HUES6 (cell line): Measurements from ENCODE around the gene EFCAB9.
"Not testable (repeated sequence)": the region's sequence is repeated elsewhere in the genome, so short reads cannot be mapped to it uniquely, and the experiment has no call there.

Experiments used
- H3K27ac ChIP-seq: 2 replicates; pipeline ENCODE4 v1.7.0; 2013; ENCODE audit warnings: low read depth, mild to moderate bottlenecking, low read length, inconsistent platforms
- H3K27me3 ChIP-seq: 2 replicates; pipeline ENCODE4 v1.6.1; 2013; ENCODE audit warnings: low read length; ENCODE audit not compliant: control insufficient read depth, insufficient read depth
- H3K36me3 ChIP-seq: 2 replicates; pipeline ENCODE4 v1.6.1; 2013; ENCODE audit warnings: low read length; ENCODE audit not compliant: control insufficient read depth, insufficient read depth
- H3K4me1 ChIP-seq: 2 replicates; pipeline ENCODE4 v1.6.1; 2013; ENCODE audit warnings: low read length; ENCODE audit not compliant: control insufficient read depth, insufficient read depth
- H3K4me3 ChIP-seq: 2 replicates; pipeline ENCODE4 v1.5.1; 2013; ENCODE audit warnings: low read depth, low read length
- H3K9ac ChIP-seq: one replicate; pipeline ENCODE4 v1.6.1; 2013; ENCODE audit warnings: mild to moderate bottlenecking, low read length
- H3K9me3 ChIP-seq: 2 replicates; pipeline ENCODE4 v1.6.1; 2013; ENCODE audit warnings: low read depth, low read length; ENCODE audit not compliant: control insufficient read depth, insufficient read depth

The EFCAB9 gene

DNA sequence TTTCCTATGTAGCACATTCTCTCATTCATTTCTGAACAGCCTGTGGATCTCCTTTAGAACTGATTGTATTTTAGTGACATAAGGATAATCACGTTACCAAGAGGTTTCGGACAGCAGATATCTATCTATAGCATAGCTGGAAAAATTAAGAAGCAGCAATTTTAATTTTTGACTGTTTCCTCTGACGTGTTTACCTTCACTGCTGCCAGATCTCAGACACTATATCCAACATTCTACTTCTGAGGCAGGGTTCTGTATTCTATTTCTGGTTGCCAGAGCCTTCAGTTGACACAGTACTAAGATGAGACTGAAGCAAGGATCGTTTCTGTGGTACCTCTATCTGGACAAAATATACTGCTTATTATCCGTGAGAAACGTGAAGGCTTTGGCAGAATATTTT is at the start of gene EFCAB9:
TSS of gene EFCAB9 (plus strand) at position 301 of the 400 bp plus-strand sequence. CDS start at position 302, 1 bp downstream.
- Histone ChIP-seq H3K4me1 (no peaks in the 10 kb centered on the region), H3K27ac (no peak within 1 kb of the TSS), H3K9ac (no peak within 1 kb of the TSS), H3K36me3 (no peaks in the 10 kb centered on the region), H3K9me3 (0 out of 2 replicates have a peak, but pooled peaks cover 3% of the 10 kb centered on the region), H3K27me3 (no peaks in the 10 kb centered on the region), H3K4me3 (no peak within 1 kb of the TSS)

DNA sequence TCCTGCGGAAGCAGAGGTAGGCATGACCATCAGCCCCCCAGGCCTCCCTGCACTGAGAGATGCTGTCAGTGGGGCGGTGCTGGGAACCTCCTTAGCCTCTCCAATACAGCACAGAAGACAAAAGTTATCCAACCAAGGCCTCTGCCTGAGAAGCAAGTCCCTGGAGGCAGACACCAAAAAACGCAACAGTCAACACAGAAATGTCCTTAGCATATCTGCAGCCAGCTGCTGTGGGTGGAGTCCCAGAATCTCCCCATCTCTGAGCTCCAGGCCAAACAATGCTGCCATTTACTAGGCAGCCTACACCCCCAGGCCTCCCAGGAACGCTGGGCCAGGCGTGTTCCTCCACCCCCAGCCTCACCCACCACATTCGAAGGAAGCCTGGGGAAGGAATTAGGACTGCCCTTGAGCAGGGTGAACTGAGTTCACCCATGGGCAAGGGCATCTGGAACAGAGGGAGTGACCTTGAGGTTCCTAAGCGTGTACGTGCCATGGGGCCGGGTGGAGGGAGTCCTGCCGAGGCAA is 49.6 kb upstream of the EFCAB9 start:
- 0 out of 2 replicates have a peak, but pooled peaks cover 7% of the 10 kb centered on the region for H3K36me3 ChIP-seq
- no peak overlapping the region for H3K4me3 ChIP-seq
- H3K9me3 ChIP-seq: no peaks in the 10 kb centered on the region
- H3K27me3 ChIP-seq: no peaks in the 10 kb centered on the region
- peaks cover 23% of the 10 kb centered on the region; the same call in 1 of the 2 replicates for H3K4me1 ChIP-seq
- H3K27ac ChIP-seq: no peak overlapping the region
- H3K9ac ChIP-seq: no peak overlapping the region

DNA sequence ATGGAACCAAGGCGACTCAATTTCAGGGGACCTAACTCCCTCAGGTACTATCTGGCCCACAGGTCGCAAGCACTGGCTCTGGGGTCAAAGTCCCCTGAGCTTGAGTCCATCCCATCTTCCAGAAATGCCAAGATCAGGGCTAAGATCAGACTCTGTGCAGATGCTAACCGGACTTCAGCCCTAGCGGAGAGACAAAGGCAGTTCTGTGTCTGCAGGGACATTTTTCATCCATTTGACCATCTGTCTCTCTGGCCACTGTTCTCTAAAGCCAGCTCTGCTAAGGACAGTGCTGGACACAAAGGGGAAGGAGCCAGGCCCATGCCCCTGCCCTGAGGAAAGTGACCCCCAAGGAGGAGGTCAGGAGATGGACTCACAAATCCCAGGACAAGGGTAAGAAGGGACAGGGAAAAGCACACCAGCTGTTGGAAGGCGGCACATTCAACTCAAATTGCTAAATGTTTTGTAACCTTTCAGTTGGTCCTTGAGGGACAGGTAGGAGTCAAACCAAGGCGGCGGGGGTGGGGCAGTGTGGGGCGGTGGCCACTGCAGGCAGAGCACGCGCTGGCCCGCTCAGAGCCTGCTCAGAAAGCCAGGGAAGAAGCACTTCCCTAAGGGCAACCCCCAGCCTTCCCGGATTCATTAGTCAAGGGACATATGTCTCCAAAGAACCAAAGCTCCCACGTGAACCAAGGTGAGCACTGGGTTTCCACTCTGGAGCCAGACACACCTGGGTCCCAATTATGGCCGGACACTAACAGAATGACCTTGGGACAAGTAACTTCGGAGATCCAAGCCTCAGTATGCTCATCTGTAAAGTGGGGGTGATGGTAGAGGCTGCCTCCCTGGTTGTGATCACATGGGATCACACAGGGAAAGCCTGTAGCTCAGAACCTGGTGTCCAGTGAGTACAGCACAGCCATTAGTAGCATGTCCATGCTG is 48.8 kb upstream of the EFCAB9 start:
- Histone ChIP-seq H3K9ac (no peak overlapping the region), H3K4me3 (no peak overlapping the region), H3K36me3 (0 out of 2 replicates have a peak, but pooled peaks cover 7% of the 10 kb centered on the region), H3K27ac (no peak overlapping the region), H3K9me3 (no peaks in the 10 kb centered on the region), H3K4me1 (peaks cover 23% of the 10 kb centered on the region; the same call in 1 of the 2 replicates), H3K27me3 (no peaks in the 10 kb centered on the region)

- Histone ChIP-seq H3K4me1 (peaks cover 23% of the 10 kb centered on the region; the same call in 1 of the 2 replicates), H3K9ac (no peak overlapping the region)
Measured at GRCh38 chr5:172145870-172146747, 47.9 kb upstream of the EFCAB9 start.

GRCh38 chr5:172146748-172147092 is 47.3 kb upstream of the EFCAB9 start:
- H3K4me3 ChIP-seq: no peak overlapping the region
- 0 out of 2 replicates have a peak, but pooled peaks cover 7% of the 10 kb centered on the region for H3K36me3 ChIP-seq
- H3K9ac ChIP-seq: no peak overlapping the region
- H3K27me3 ChIP-seq: no peaks in the 10 kb centered on the region
- no peak overlapping the region for H3K27ac ChIP-seq
- H3K4me1 ChIP-seq: peaks cover 23% of the 10 kb centered on the region; the same call in 1 of the 2 replicates
- no peaks in the 10 kb centered on the region for H3K9me3 ChIP-seq

More at GRCh38 chr5:172145870-172146747, 47.9 kb upstream of the EFCAB9 start:
- Histone ChIP-seq H3K27ac (no peak overlapping the region), H3K36me3 (0 out of 2 replicates have a peak, but pooled peaks cover 7% of the 10 kb centered on the region), H3K4me3 (no peak overlapping the region), H3K27me3 (no peaks in the 10 kb centered on the region), H3K9me3 (no peaks in the 10 kb centered on the region)

- Histone ChIP-seq H3K4me1 (peaks cover 20% of the 10 kb centered on the region; the same call in 1 of the 2 replicates), H3K36me3 (0 out of 2 replicates have a peak, but pooled peaks cover 7% of the 10 kb centered on the region), H3K27me3 (no peaks in the 10 kb centered on the region), H3K4me3 (no peak overlapping the region), H3K27ac (no peak overlapping the region), H3K9ac (no peak overlapping the region), H3K9me3 (no peaks in the 10 kb centered on the region)
Measured at GRCh38 chr5:172147857-172148256, 46.1 kb upstream of the EFCAB9 start.

DNA sequence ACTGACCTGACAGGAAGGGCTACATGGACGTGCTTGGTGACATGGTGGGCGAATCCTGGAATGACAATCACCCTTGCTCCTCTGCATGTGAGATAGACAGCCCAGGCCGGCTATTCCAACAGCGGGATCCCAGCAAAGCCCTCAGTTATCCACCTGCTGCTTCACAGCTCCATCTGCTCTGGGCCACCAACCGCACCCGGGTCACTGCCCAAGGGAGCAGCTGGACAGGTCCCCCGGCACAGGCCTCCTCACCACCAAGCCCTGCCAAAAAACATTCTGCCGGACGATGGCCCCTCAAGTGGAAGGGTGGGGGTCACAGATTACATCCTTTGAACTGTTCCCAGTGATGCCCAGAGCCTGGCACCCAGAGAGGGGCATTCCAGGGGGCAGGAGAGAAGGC is 45.6 kb upstream of the EFCAB9 start:
- Histone ChIP-seq H3K4me3 (no peak overlapping the region), H3K36me3 (0 out of 2 replicates have a peak, but pooled peaks cover 7% of the 10 kb centered on the region), H3K9me3 (no peaks in the 10 kb centered on the region), H3K4me1 (peaks cover 20% of the 10 kb centered on the region; the same call in 1 of the 2 replicates), H3K27ac (no peak overlapping the region), H3K9ac (no peak overlapping the region), H3K27me3 (no peaks in the 10 kb centered on the region)

GRCh38 chr5:172149073-172149472 is 44.9 kb upstream of the EFCAB9 start:
- Histone ChIP-seq H3K9me3 (no peaks in the 10 kb centered on the region), H3K9ac (no peak overlapping the region), H3K27ac (no peak overlapping the region), H3K36me3 (0 out of 2 replicates have a peak, but pooled peaks cover 7% of the 10 kb centered on the region), H3K27me3 (no peaks in the 10 kb centered on the region), H3K4me3 (no peak overlapping the region), H3K4me1 (peaks cover 17% of the 10 kb centered on the region; the same call in 1 of the 2 replicates)

DNA sequence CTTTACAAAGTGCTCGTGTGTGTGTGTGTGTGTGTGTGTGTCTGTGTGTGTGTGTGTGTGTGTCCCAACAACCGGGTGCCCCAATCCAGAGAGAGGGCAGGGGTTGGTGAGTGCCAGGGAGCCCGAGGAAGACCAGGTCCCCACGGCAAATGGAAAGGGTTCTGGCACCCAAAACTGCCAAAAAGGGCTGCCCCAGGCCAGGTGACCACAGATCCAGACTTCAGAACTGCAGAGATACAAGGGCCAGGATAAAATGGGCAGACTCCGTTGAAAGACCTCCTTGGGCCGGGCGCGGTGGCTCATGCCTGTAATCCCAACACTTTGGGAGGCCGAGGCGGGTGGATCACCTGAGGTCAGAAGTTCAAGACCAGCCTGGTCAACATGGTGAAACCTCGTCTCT is 44.5 kb upstream of the EFCAB9 start:
- not testable (repeated sequence) for H3K27me3 ChIP-seq, H3K4me3 ChIP-seq, H3K27ac ChIP-seq, H3K36me3 ChIP-seq, H3K9ac ChIP-seq, H3K9me3 ChIP-seq
- H3K4me1 ChIP-seq: peaks cover 13% of the 10 kb centered on the region; the same call in 1 of the 2 replicates

DNA sequence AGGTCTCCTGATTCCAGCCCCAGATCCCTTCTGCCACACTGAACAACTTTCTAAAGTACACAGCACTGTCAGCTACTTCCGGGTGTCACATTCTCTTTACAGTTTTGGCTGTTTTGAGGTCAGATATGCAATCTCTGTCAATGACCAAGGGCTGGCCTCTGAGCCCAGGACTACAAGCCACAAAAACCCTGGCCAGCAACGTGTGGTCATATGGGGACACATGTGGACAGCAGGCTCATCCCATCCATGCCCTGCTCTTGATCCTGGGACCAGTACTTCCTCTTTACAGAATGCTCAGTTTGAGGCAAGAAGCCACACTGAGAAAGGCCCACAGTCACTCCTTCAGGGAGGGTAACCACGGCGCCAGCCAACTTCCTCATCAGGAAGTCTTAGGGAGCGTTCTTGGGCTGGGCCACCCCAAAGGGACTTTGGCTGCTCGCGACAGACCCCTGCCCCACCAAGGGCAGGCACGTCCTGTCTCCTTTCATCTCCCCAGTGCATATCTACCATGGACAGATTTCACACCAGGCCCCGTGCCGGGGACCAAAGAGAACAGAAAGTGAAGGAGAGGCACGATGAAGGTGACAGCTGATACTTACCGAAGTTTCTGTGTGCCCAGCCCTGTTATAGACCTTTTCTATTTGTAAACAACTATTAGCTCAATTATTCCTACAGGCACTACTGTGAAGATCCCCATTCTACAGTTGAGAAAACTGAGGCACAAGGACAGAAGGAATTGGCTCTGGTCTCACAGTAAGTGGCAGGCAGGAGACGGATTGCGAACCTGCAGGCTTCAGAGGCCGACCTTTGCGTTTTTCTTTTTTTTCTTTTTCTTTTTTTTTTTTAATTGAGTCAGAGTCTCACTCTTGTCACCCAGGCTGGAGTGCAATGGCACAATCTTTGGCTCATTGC is 43.2 kb upstream of the EFCAB9 start:
- H3K27ac ChIP-seq: no peak overlapping the region

More for the DNA sequence above, 43.2 kb upstream of the EFCAB9 start:
- no peak overlapping the region for H3K4me3 ChIP-seq
- no peak overlapping the region for H3K9ac ChIP-seq
- H3K9me3 ChIP-seq: no peaks in the 10 kb centered on the region
- H3K36me3 ChIP-seq: peaks cover 10% of the 10 kb centered on the region
- peaks cover 2% of the 10 kb centered on the region; the same call in 1 of the 2 replicates for H3K4me1 ChIP-seq
- no peaks in the 10 kb centered on the region for H3K27me3 ChIP-seq
